ENCODE measurements around the gene CCNE1. TPM values are rescaled to one million over a fixed set of nuclear protein-coding genes. Genes with fewer than 3 reads are reported as not detected.

CCNE1 gene
- total RNA-seq, 4 donors from 2014 or later = 1.9 to 3.8 (median 2.9) TPM; not detected in 1

GRCh38 chr19:29837448-29837981, 25.7 kb downstream of the CCNE1 start:
- DNase-seq (ENCODE audit: low spot score) (no peak), ATAC-seq (ENCODE audit: low FRiP score) (no peak)
- TF ChIP-seq, protein P1, sequence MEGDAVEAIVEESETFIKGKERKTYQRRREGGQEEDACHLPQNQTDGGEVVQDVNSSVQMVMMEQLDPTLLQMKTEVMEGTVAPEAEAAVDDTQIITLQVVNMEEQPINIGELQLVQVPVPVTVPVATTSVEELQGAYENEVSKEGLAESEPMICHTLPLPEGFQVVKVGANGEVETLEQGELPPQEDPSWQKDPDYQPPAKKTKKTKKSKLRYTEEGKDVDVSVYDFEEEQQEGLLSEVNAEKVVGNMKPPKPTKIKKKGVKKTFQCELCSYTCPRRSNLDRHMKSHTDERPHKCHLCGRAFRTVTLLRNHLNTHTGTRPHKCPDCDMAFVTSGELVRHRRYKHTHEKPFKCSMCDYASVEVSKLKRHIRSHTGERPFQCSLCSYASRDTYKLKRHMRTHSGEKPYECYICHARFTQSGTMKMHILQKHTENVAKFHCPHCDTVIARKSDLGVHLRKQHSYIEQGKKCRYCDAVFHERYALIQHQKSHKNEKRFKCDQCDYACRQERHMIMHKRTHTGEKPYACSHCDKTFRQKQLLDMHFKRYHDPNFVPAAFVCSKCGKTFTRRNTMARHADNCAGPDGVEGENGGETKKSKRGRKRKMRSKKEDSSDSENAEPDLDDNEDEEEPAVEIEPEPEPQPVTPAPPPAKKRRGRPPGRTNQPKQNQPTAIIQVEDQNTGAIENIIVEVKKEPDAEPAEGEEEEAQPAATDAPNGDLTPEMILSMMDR (IDR thresholded peaks at IDR 0.05) = no peak

GRCh38 chr19:29837996-29838395, 26.2 kb downstream of the CCNE1 start:
- TF ChIP-seq, protein P1 (IDR thresholded peaks at IDR 0.05) = no peak
- ATAC-seq (ENCODE audit: low FRiP score) (no peak), DNase-seq (ENCODE audit: low spot score) (no peak)

- DNase-seq (ENCODE audit: low spot score) (no peak), ATAC-seq (ENCODE audit: low FRiP score) (no peak)
- TF ChIP-seq, protein P1 (IDR thresholded peaks at IDR 0.05) = no peak
Observed at GRCh38 chr19:29840066-29840950, 28.5 kb downstream of the CCNE1 start.

DNA sequence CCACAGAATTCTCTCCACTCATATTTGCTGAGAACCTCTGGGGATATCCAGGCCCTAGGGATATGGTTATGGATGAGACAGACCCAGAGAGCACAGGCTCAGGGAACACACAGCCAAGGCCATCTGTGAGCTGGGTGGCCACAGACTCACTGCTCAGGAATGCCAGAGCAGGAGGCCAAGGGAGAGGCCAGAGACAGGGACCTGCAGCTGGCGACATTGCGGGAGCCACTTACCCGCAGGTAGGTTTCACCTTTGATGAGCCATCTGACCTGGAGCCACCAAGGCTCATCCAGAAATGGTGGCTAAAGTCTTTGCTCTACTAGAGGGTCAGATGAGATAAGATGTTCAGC, 29.4 kb downstream of the CCNE1 start:
- no peak for ATAC-seq (ENCODE audit: low FRiP score)
- DNase-seq (ENCODE audit: low spot score) = no peak
- TF ChIP-seq, protein P1 (IDR thresholded peaks at IDR 0.05) = no peak

DNA sequence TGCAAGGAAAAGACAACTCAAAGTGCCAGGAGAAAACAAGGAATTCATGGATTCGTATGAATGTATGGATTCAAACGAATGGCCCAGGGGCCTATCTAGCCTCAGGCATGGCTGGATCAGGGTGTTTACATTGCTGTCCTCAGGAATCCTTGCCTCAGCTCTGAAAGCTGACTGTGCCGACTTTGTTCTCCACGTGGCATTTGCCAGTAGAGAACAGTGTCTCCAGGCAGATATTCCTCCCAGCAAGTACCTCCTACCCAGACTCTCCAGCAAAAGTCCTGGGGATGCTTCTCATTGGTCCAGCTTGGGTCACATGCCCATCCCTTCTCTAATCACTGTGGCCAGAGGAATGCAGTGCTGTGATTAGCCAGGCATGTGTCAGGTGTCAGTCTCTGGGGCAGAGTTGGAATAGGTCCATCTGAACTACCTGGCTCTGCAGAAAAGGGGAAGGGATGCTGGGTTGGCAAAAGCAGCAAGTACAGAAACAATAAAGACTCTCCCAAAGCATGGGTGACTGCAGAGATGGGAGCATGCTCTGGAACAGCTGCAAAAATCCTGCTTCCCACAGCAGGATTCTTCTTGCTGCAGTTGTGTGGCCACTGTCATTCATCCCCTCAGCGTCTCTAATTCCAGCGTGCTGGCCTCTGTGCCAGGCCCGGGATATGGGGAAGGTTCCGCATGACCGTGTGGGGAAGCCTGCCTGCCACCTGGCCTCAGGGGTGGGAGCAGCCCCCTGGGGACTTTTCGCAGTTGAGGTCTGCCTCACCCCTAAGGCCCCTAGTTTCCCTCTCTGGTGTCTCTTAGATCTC, 30.0 kb downstream of the CCNE1 start:
- ATAC-seq (ENCODE audit: low FRiP score) (no peak), DNase-seq (ENCODE audit: low spot score) (no peak)
- TF ChIP-seq, protein P1 (IDR thresholded peaks at IDR 0.05) = no peak

DNA sequence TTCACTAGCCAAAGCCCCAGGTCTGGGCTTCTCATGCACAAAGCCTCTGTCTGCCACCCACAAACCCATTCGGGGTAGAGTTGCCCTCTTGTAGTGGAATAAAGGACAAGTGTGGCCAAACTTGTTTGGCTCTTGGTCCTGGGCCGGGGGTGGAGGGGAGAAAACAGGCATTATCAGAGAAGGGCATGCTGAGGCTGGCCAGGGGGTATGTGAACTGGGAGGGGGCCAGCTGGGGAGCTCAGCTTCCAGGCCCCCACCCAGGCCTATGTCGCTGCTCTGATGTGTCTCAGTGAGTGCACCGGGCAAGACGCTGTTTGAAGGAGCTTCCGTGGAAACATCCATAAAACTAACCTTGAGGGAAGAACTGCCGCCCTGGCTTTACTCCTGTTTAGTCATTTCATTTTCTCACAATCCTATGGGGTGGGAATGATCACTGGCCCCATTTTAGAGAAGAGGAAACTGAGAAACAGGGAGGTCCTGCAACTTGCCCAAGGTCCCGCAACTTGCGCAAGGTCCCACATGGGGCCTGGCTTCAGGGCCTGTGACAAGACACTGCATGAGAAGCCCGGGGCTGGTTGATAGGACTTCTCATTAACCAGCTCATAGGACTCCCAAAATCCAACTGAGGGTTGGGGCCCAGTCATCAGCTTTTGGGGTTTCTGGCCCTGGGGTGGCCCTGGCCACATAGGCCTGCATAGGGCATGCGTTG, 30.8 kb downstream of the CCNE1 start:
- no peak for DNase-seq (ENCODE audit: low spot score)

More for the DNA sequence above, 30.8 kb downstream of the CCNE1 start:
- TF ChIP-seq, protein P1 (IDR thresholded peaks at IDR 0.05) = no peak
- no peak for ATAC-seq (ENCODE audit: low FRiP score)

All from omental fat pad (tissue), 4 donors.